Astrocyte (in vitro differentiated cells and primary cell): ENCODE data around the gene ZNF583. TPM values are rescaled to one million over a fixed set of nuclear protein-coding genes. Genes with fewer than 3 reads are reported as not detected.

Experiments used
- DNase-seq: peaks from one replicate; pipeline ENCODE4 v3.0.0-alpha.2; 2010; ENCODE audit warnings: low read depth
- FAIRE-seq: peaks from 2 replicates; lab custom pipeline; 2011; peaks lifted over from hg19 to GRCh38; lab: Jason Lieb, UNC
- H2AFZ ChIP-seq: 2 replicates; pipeline ENCODE4 v1.6.0; 2012; ENCODE audit warnings: low read depth, low read length, inconsistent platforms
- H3K27ac ChIP-seq: 2 replicates; pipeline ENCODE4 v1.5.1; 2011; ENCODE audit warnings: low read depth, low read length, inconsistent platforms
- H3K27me3 ChIP-seq: 2 replicates; pipeline ENCODE4 v1.6.0; 2011; ENCODE audit warnings: low read length, inconsistent platforms; ENCODE audit not compliant: insufficient read depth
- H3K36me3 ChIP-seq: 2 replicates; pipeline ENCODE4 v1.5.1; 2011; ENCODE audit warnings: low read length, inconsistent platforms; ENCODE audit not compliant: insufficient read depth
- H3K4me1 ChIP-seq: 2 replicates; pipeline ENCODE4 v1.5.1; 2011; ENCODE audit warnings: low read length, inconsistent platforms; ENCODE audit not compliant: insufficient read depth
- H3K4me2 ChIP-seq: 2 replicates; pipeline ENCODE4 v1.6.0; 2012; ENCODE audit warnings: low read length, inconsistent platforms
- H3K4me3 ChIP-seq: 2 replicates; pipeline ENCODE4 v1.5.1; 2011; ENCODE audit warnings: low read depth, mild to moderate bottlenecking, low read length, inconsistent platforms; ENCODE audit not compliant: insufficient read depth
- H3K79me2 ChIP-seq: 2 replicates; pipeline ENCODE4 v1.6.0; 2012; ENCODE audit warnings: mild to moderate bottlenecking, low read length, inconsistent platforms; ENCODE audit not compliant: insufficient read depth
- H3K9ac ChIP-seq: 2 replicates; pipeline ENCODE4 v1.6.0; 2012; ENCODE audit warnings: mild to moderate bottlenecking, low read length, inconsistent platforms
- H3K9me3 ChIP-seq: 2 replicates; pipeline ENCODE4 v1.5.1; 2012; ENCODE audit warnings: low read depth, mild to moderate bottlenecking, low read length, inconsistent platforms; ENCODE audit not compliant: insufficient read depth
- H4K20me1 ChIP-seq: 2 replicates; pipeline ENCODE4 v1.6.0; 2012; ENCODE audit warnings: low read length, inconsistent platforms; ENCODE audit not compliant: insufficient read depth
- H3K27ac Mint-ChIP-seq: one replicate; pipeline ENCODE4 v1.8.0; 2021; ENCODE audit warnings: mild to moderate bottlenecking, mixed read lengths; ENCODE audit not compliant: unreplicated experiment
- H3K27me3 Mint-ChIP-seq: one replicate; pipeline ENCODE4 v1.8.0; 2021; ENCODE audit warnings: low read depth, mixed read lengths; ENCODE audit not compliant: unreplicated experiment
- H3K36me3 Mint-ChIP-seq: one replicate; pipeline ENCODE4 v1.8.0; 2021; ENCODE audit warnings: low read depth, mixed read lengths; ENCODE audit not compliant: unreplicated experiment
- H3K4me1 Mint-ChIP-seq: one replicate; pipeline ENCODE4 v1.8.0; 2021; ENCODE audit warnings: low read depth, mixed read lengths; ENCODE audit not compliant: unreplicated experiment
- H3K4me3 Mint-ChIP-seq: one replicate; pipeline ENCODE4 v1.8.0; 2021; ENCODE audit warnings: mild to moderate bottlenecking, moderate library complexity, mixed read lengths; ENCODE audit not compliant: unreplicated experiment
- H3K9me3 Mint-ChIP-seq: one replicate; pipeline ENCODE4 v1.8.0; 2021; ENCODE audit warnings: mild to moderate bottlenecking, mixed read lengths; ENCODE audit not compliant: unreplicated experiment
- CTCF ChIP-seq: IDR thresholded peaks from 2 replicates; pipeline ENCODE4 v1.5.1; 2011; ENCODE audit warnings: low read depth, mild to moderate bottlenecking, inconsistent platforms, low read length, moderate library complexity; ENCODE audit not compliant: insufficient read depth
- EZH2 ChIP-seq: IDR thresholded peaks from 2 replicates; pipeline ENCODE4 v1.6.1; 2012; ENCODE audit warnings: mild to moderate bottlenecking, low read length, inconsistent platforms; ENCODE audit not compliant: insufficient read depth
- total RNA-seq: library from RNA; stranded (reverse); gene quantifications from 2 replicates; pipeline ENCODE4 v1.2.1, GENCODE V29; 2021

ZNF583 gene
- total RNA-seq, 1 donor from 2014 or later = 8.1 TPM

- H4K20me1 ChIP-seq = no peaks in the 10 kb centered on the region
- FAIRE-seq (no peak), DNase-seq (no peak)
- no peaks in the 10 kb centered on the region for H3K4me1 ChIP-seq
- Mint-ChIP-seq H3K27ac (no peak overlapping the region), H3K27me3 (no peaks in the 10 kb centered on the region), H3K9me3 (peaks cover 20% of the 10 kb centered on the region), H3K4me3 (no peak overlapping the region), H3K36me3 (peaks cover 10% of the 10 kb centered on the region), H3K4me1 (no peaks in the 10 kb centered on the region)
- H3K4me3 ChIP-seq = no peak overlapping the region
- no peaks in the 10 kb centered on the region for H3K9me3 ChIP-seq
- H3K79me2 ChIP-seq = no peaks in the 10 kb centered on the region
- H3K9ac ChIP-seq = no peak overlapping the region
- no peak for TF ChIP-seq CTCF
- TF ChIP-seq EZH2 = no peak
- H2AFZ ChIP-seq = no peak overlapping the region
- H3K36me3 ChIP-seq = no peaks in the 10 kb centered on the region
- no peaks in the 10 kb centered on the region for H3K27me3 ChIP-seq
- no peak overlapping the region for H3K27ac ChIP-seq
- H3K4me2 ChIP-seq = no peak overlapping the region
These were observed 47.2 kb upstream of the ZNF583 start for GRCh38 chr19:56356944-56357343.

GRCh38 chr19:56360841-56361240, 43.3 kb upstream of the ZNF583 start:
- H3K36me3 Mint-ChIP-seq = peaks cover 25% of the 10 kb centered on the region
- Histone ChIP-seq H3K4me2 (no peak overlapping the region), H3K9ac (no peak overlapping the region), H3K4me1 (no peaks in the 10 kb centered on the region), H3K36me3 (no peaks in the 10 kb centered on the region), H2AFZ (no peak overlapping the region), H3K4me3 (no peak overlapping the region), H3K79me2 (no peaks in the 10 kb centered on the region), H3K27ac (no peak overlapping the region), H3K9me3 (no peaks in the 10 kb centered on the region), H3K27me3 (no peaks in the 10 kb centered on the region), H4K20me1 (no peaks in the 10 kb centered on the region)
- peaks cover 22% of the 10 kb centered on the region for H3K9me3 Mint-ChIP-seq
- no peaks in the 10 kb centered on the region for H3K4me1 Mint-ChIP-seq
- DNase-seq = no peak
- TF ChIP-seq CTCF (no peak), EZH2 (no peak)
- no peak overlapping the region for H3K4me3 Mint-ChIP-seq
- no peaks in the 10 kb centered on the region for H3K27me3 Mint-ChIP-seq
- no peak overlapping the region for H3K27ac Mint-ChIP-seq
- no peak for FAIRE-seq

GRCh38 chr19:56367829-56368711, 36.1 kb upstream of the ZNF583 start:
- H3K27ac ChIP-seq = peak overlapping the region; percentile 61
- peak overlapping the region; percentile 98 for H3K27ac Mint-ChIP-seq
- no peaks in the 10 kb centered on the region for H3K27me3 Mint-ChIP-seq
- H4K20me1 ChIP-seq = no peaks in the 10 kb centered on the region
- H3K4me1 ChIP-seq = peaks cover 11% of the 10 kb centered on the region
- H2AFZ ChIP-seq = peak overlapping the region; percentile 96
- peaks cover 48% of the 10 kb centered on the region for H3K36me3 Mint-ChIP-seq
- H3K4me3 Mint-ChIP-seq = peak overlapping the region; percentile 98
- peaks cover 6% of the 10 kb centered on the region for H3K4me1 Mint-ChIP-seq
- H3K9me3 ChIP-seq = no peaks in the 10 kb centered on the region
- peak; percentile 32 for FAIRE-seq
- H3K9ac ChIP-seq = peak overlapping the region; percentile 83
- peaks cover 12% of the 10 kb centered on the region for H3K36me3 ChIP-seq
- peaks cover 23% of the 10 kb centered on the region for H3K79me2 ChIP-seq
- DNase-seq = peak; percentile 95
- peak overlapping the region; percentile 91 for H3K4me2 ChIP-seq
- H3K9me3 Mint-ChIP-seq = peaks cover 24% of the 10 kb centered on the region
- peak overlapping the region; percentile 77 for H3K4me3 ChIP-seq
- no peaks in the 10 kb centered on the region for H3K27me3 ChIP-seq
- TF ChIP-seq CTCF = no peak
- no peak for TF ChIP-seq EZH2
